Lower leg skin (tissue), 3 donors: ENCODE data around the gene SIM1.

ENCODE experiments used
- POLR2A ChIP-seq, 2 donors: fragments of 450-650 bp; IDR thresholded peaks; one replicate each; pipeline ENCODE4 v1.6.1; 2016 to 2017; ENCODE audit warnings: antibody characterized with exemption in 2 of 2, mild to moderate bottlenecking in 1 of 2, moderate library complexity in 1 of 2
- TF ChIP-seq, protein P1 (sequence below), 3 donors: fragments of 450-650 bp; IDR thresholded peaks; one replicate each; pipeline ENCODE4 v1.5.1; 2016; ENCODE audit warnings: antibody characterized with exemption in 3 of 3, mild to moderate bottlenecking in 3 of 3, moderate library complexity in 2 of 3

DNA sequence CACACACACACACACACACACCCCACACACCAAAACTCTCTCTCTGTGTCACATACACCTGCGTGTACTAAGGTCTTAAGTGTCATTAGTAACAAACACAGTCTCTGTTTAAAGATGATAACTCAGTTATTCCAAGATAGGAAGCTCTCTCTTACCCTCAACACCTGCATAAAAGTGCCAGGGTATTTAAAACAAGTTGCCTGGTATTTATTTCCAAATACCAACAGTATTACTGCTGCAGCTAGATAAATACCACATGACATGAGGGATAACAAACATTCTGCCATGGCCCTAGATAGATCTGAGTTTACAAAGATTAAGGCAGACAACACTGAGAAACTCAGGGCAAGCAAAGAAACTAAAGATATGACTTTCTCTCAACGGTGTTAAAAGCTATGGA, 118.5 kb downstream of the SIM1 start:
- TF ChIP-seq POLR2A (IDR thresholded peaks at IDR 0.05), result no peak
- TF ChIP-seq, protein P1, sequence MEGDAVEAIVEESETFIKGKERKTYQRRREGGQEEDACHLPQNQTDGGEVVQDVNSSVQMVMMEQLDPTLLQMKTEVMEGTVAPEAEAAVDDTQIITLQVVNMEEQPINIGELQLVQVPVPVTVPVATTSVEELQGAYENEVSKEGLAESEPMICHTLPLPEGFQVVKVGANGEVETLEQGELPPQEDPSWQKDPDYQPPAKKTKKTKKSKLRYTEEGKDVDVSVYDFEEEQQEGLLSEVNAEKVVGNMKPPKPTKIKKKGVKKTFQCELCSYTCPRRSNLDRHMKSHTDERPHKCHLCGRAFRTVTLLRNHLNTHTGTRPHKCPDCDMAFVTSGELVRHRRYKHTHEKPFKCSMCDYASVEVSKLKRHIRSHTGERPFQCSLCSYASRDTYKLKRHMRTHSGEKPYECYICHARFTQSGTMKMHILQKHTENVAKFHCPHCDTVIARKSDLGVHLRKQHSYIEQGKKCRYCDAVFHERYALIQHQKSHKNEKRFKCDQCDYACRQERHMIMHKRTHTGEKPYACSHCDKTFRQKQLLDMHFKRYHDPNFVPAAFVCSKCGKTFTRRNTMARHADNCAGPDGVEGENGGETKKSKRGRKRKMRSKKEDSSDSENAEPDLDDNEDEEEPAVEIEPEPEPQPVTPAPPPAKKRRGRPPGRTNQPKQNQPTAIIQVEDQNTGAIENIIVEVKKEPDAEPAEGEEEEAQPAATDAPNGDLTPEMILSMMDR (IDR thresholded peaks at IDR 0.05), result no peak
